H1 (cell line): ENCODE results near the gene BBS9.

Experiments used
- FOSL1 ChIP-seq: IDR thresholded peaks from 2 replicates; pipeline ENCODE4 v1.6.1; 2011; ENCODE audit warnings: mild to moderate bottlenecking, low read depth, low read length, moderate library complexity; ENCODE audit not compliant: insufficient read depth
- POLR2A ChIP-seq, 2 experiments: IDR thresholded peaks; 1 replicate in 1 of 2; 2 replicates in 1 of 2; pipeline ENCODE4 v1.6.1; 2011; ENCODE audit warnings: low read depth in 2 of 2, low read length in 2 of 2, mild to moderate bottlenecking in 2 of 2; ENCODE audit errors: control extremely low read depth in 1 of 2
- SRF ChIP-seq: IDR thresholded peaks from 2 replicates; pipeline ENCODE4 v1.6.1; 2011; ENCODE audit warnings: mild to moderate bottlenecking, low read depth, low read length, moderate library complexity
- TF ChIP-seq, protein P1 (sequence below): IDR thresholded peaks from 2 replicates; pipeline ENCODE4 v1.6.1; 2011; ENCODE audit warnings: low read depth, mild to moderate bottlenecking, low read length; ENCODE audit not compliant: insufficient read depth
- TF ChIP-seq, protein P2 (sequence below), 3 experiments: IDR thresholded peaks; 1 replicate in 2 of 3; 2 replicates in 1 of 3; pipeline versions ENCODE4 v1.5.1 to v1.6.1; 2011; ENCODE audit warnings: low read length in 3 of 3, mild to moderate bottlenecking in 3 of 3, inconsistent platforms in 2 of 3, low read depth in 1 of 3, moderate library complexity in 1 of 3; ENCODE audit not compliant: insufficient read depth in 1 of 3; ENCODE audit errors: control extremely low read depth in 1 of 3

DNA sequence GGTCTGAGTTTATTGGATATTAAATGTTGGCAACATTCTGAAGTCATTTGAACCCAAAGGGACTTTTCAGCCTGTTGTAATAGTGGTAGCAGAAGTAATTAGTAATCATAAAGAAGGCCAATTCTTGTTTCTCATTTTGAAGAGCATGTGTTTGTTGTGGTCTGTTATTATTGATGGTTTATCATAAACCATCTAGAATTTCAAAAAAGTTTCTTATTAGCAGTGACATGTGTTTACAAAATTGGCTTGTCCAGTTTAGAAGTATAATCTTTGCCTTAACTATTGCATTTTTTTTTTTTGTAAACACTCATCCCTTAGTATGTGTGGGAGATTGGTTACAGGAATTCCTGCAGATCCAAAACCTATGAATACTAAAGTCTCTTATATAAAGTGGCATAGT is 177.8 kb downstream of the BBS9 start:
- TF ChIP-seq, protein P1, sequence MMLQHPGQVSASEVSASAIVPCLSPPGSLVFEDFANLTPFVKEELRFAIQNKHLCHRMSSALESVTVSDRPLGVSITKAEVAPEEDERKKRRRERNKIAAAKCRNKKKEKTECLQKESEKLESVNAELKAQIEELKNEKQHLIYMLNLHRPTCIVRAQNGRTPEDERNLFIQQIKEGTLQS, result no peak
- no peak for TF ChIP-seq SRF
- no peak for TF ChIP-seq POLR2A (IDR thresholded peaks at IDR 0.05; ENCODE audit: control extremely low read depth in 1 of 2, low read depth in 2 of 2, low read length in 2 of 2)
- TF ChIP-seq, protein P2, sequence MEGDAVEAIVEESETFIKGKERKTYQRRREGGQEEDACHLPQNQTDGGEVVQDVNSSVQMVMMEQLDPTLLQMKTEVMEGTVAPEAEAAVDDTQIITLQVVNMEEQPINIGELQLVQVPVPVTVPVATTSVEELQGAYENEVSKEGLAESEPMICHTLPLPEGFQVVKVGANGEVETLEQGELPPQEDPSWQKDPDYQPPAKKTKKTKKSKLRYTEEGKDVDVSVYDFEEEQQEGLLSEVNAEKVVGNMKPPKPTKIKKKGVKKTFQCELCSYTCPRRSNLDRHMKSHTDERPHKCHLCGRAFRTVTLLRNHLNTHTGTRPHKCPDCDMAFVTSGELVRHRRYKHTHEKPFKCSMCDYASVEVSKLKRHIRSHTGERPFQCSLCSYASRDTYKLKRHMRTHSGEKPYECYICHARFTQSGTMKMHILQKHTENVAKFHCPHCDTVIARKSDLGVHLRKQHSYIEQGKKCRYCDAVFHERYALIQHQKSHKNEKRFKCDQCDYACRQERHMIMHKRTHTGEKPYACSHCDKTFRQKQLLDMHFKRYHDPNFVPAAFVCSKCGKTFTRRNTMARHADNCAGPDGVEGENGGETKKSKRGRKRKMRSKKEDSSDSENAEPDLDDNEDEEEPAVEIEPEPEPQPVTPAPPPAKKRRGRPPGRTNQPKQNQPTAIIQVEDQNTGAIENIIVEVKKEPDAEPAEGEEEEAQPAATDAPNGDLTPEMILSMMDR (IDR thresholded peaks at IDR 0.05; ENCODE audit: control extremely low read depth in 1 of 3, insufficient read depth in 1 of 3, low read depth in 1 of 3, low read length in 3 of 3), result no peak
- no peak for TF ChIP-seq FOSL1
